ENCODE data around the gene ANAPC15. TPM values are rescaled to one million over a fixed set of nuclear protein-coding genes. Genes with fewer than 3 reads are reported as not detected.

Gene ANAPC15
- total and polyA plus RNA-seq, 2 donors (not counting 1 experiment from before 2014, with no cell fraction given): 24.8 to 97.2 TPM

- no peaks in the 10 kb centered on the region for H3K27me3 ChIP-seq (ENCODE audit: control insufficient read depth, insufficient read depth, low read length)
- peaks cover 2% of the 10 kb centered on the region for H3K36me3 ChIP-seq (ENCODE audit: control insufficient read depth, insufficient read depth, low read length)
- no peaks in the 10 kb centered on the region for H3K9me3 ChIP-seq (ENCODE audit: control insufficient read depth, insufficient read depth, low read depth, low read length)
- H3K4me1 ChIP-seq (ENCODE audit: control insufficient read depth, extremely low read depth, insufficient read depth, low read length): peaks cover 25% of the 10 kb centered on the region
- H3K27ac ChIP-seq (ENCODE audit: insufficient read depth, low read length): no peak overlapping the region
- no peak for TF ChIP-seq EZH2 (IDR thresholded peaks at IDR 0.05; ENCODE audit: low read length, missing control alignments)
- no peak for TF ChIP-seq CTCF (conservative IDR thresholded peaks at IDR 0.05 in 1 of 2, IDR thresholded peaks at IDR 0.05 in 1 of 2; ENCODE audit: low read depth in 1 of 2, low read length in 2 of 2)
- H3K4me3 ChIP-seq (replicated peaks in 1 of 4; ENCODE audit: control extremely low read depth in 1 of 4, insufficient read depth in 1 of 4, low read depth in 3 of 4, low read length in 4 of 4): no peak overlapping the region
- no peaks in the 10 kb centered on the region for H4K20me1 ChIP-seq (ENCODE audit: control insufficient read depth, extremely low read depth, insufficient read depth, low read length)
- H3K9ac ChIP-seq (ENCODE audit: insufficient read depth, low read length): no peak overlapping the region
- no peak overlapping the region for H3K4me2 ChIP-seq (ENCODE audit: extremely low read depth, insufficient read depth, low read length)
- DNase-seq (ENCODE audit: low read depth in 2 of 2): no peak
- H3K79me2 ChIP-seq (ENCODE audit: control insufficient read depth, insufficient read depth, low read length): peaks cover 50% of the 10 kb centered on the region
- no peak overlapping the region for H2AFZ ChIP-seq (ENCODE audit: low read length)
These were observed 45.2 kb downstream of the ANAPC15 start for GRCh38 chr11:72067266-72067665.

- Histone ChIP-seq H3K36me3 (ENCODE audit: control insufficient read depth, insufficient read depth, low read length) (peaks cover 2% of the 10 kb centered on the region), H3K9me3 (ENCODE audit: control insufficient read depth, insufficient read depth, low read depth, low read length) (no peaks in the 10 kb centered on the region), H3K4me3 (replicated peaks in 1 of 4; ENCODE audit: control extremely low read depth in 1 of 4, insufficient read depth in 1 of 4, low read depth in 3 of 4, low read length in 4 of 4) (no peak overlapping the region), H4K20me1 (ENCODE audit: control insufficient read depth, extremely low read depth, insufficient read depth, low read length) (no peaks in the 10 kb centered on the region), H3K4me1 (ENCODE audit: control insufficient read depth, extremely low read depth, insufficient read depth, low read length) (peaks cover 21% of the 10 kb centered on the region), H3K9ac (ENCODE audit: insufficient read depth, low read length) (no peak overlapping the region), H3K4me2 (ENCODE audit: extremely low read depth, insufficient read depth, low read length) (no peak overlapping the region), H3K27me3 (ENCODE audit: control insufficient read depth, insufficient read depth, low read length) (no peaks in the 10 kb centered on the region), H3K27ac (ENCODE audit: insufficient read depth, low read length) (no peak overlapping the region), H2AFZ (ENCODE audit: low read length) (no peak overlapping the region), H3K79me2 (ENCODE audit: control insufficient read depth, insufficient read depth, low read length) (peaks cover 47% of the 10 kb centered on the region)
- TF ChIP-seq CTCF (conservative IDR thresholded peaks at IDR 0.05 in 1 of 2, IDR thresholded peaks at IDR 0.05 in 1 of 2; ENCODE audit: low read depth in 1 of 2, low read length in 2 of 2) (no peak), EZH2 (IDR thresholded peaks at IDR 0.05; ENCODE audit: low read length, missing control alignments) (no peak)
- no peak for DNase-seq (ENCODE audit: low read depth in 2 of 2)
These were observed 45.6 kb downstream of the ANAPC15 start for GRCh38 chr11:72066855-72067254.

- Histone ChIP-seq H3K4me1 (ENCODE audit: control insufficient read depth, extremely low read depth, insufficient read depth, low read length) (no peaks in the 10 kb centered on the region), H4K20me1 (ENCODE audit: control insufficient read depth, extremely low read depth, insufficient read depth, low read length) (no peaks in the 10 kb centered on the region), H3K4me2 (ENCODE audit: extremely low read depth, insufficient read depth, low read length) (no peak overlapping the region), H3K4me3 (replicated peaks in 1 of 4; ENCODE audit: control extremely low read depth in 1 of 4, insufficient read depth in 1 of 4, low read depth in 3 of 4, low read length in 4 of 4) (no peak overlapping the region), H3K79me2 (ENCODE audit: control insufficient read depth, insufficient read depth, low read length) (peaks cover 8% of the 10 kb centered on the region), H2AFZ (ENCODE audit: low read length) (no peak overlapping the region), H3K9ac (ENCODE audit: insufficient read depth, low read length) (no peak overlapping the region), H3K27ac (ENCODE audit: insufficient read depth, low read length) (no peak overlapping the region), H3K27me3 (ENCODE audit: control insufficient read depth, insufficient read depth, low read length) (no peaks in the 10 kb centered on the region), H3K36me3 (ENCODE audit: control insufficient read depth, insufficient read depth, low read length) (no peaks in the 10 kb centered on the region), H3K9me3 (ENCODE audit: control insufficient read depth, insufficient read depth, low read depth, low read length) (no peaks in the 10 kb centered on the region)
- DNase-seq (ENCODE audit: low read depth in 2 of 2): no peak
- no peak for TF ChIP-seq EZH2 (IDR thresholded peaks at IDR 0.05; ENCODE audit: low read length, missing control alignments)
- no peak for TF ChIP-seq CTCF (conservative IDR thresholded peaks at IDR 0.05 in 1 of 2, IDR thresholded peaks at IDR 0.05 in 1 of 2; ENCODE audit: low read depth in 1 of 2, low read length in 2 of 2)
These were observed 50.6 kb downstream of the ANAPC15 start for GRCh38 chr11:72061739-72062396.

Other genes with a start within 250 kb of the ANAPC15 start
- not detected in 2 replicates for gene DEFB131B, start 234.2 kb downstream of the ANAPC15 start, total RNA-seq
- gene DEFB131B, start 234.2 kb downstream of the ANAPC15 start, polyA plus RNA-seq: not detected in 2 replicates
- 5.1 and 5.9 TPM in 2 replicates for gene XNDC1N, start 184.1 kb downstream of the ANAPC15 start, total RNA-seq
- 2.5 and 3.5 TPM in 2 replicates for gene XNDC1N, start 184.1 kb downstream of the ANAPC15 start, polyA plus RNA-seq
- 23.1 and 29.6 TPM in 2 replicates for gene RNF121, start 183.6 kb downstream of the ANAPC15 start, total RNA-seq
- 48.6 and 48.9 TPM in 2 replicates for gene RNF121, start 183.6 kb downstream of the ANAPC15 start, polyA plus RNA-seq
- 1.5 and 2.5 TPM in 2 replicates for gene IL18BP, start 113.8 kb downstream of the ANAPC15 start, total RNA-seq
- gene IL18BP, start 113.8 kb downstream of the ANAPC15 start, polyA plus RNA-seq: 2.5 and 5.3 TPM in 2 replicates
- 190 and 247 TPM in 2 replicates for gene NUMA1, start 32.2 kb downstream of the ANAPC15 start, total RNA-seq
- 59.0 and 61.6 TPM in 2 replicates for gene NUMA1, start 32.2 kb downstream of the ANAPC15 start, polyA plus RNA-seq
- 5.0 and 5.4 TPM in 2 replicates for gene LRRC51, start 31.8 kb downstream of the ANAPC15 start, total RNA-seq
- gene LRRC51, start 31.8 kb downstream of the ANAPC15 start, polyA plus RNA-seq: 6.9 and 8.9 TPM in 2 replicates
- gene LAMTOR1, start 9.4 kb downstream of the ANAPC15 start, total RNA-seq: 80.9 and 90.3 TPM in 2 replicates
- 137 and 183 TPM in 2 replicates for gene LAMTOR1, start 9.4 kb downstream of the ANAPC15 start, polyA plus RNA-seq
- gene TOMT, start 6.8 kb downstream of the ANAPC15 start, total RNA-seq: not detected in 2 replicates
- not detected in 2 replicates for gene TOMT, start 6.8 kb downstream of the ANAPC15 start, polyA plus RNA-seq
- gene FOLR3, start 23.0 kb upstream of the ANAPC15 start, total RNA-seq: 0.26 and 0.99 TPM in 2 replicates
- gene FOLR3, start 23.0 kb upstream of the ANAPC15 start, polyA plus RNA-seq: 1.4 TPM in 2 replicates
- not detected in 2 replicates for gene FOLR1, start 79.4 kb upstream of the ANAPC15 start, total RNA-seq
- gene FOLR1, start 79.4 kb upstream of the ANAPC15 start, polyA plus RNA-seq: 0.14 and 0.15 TPM in 2 replicates
- gene FOLR2, start 104.1 kb upstream of the ANAPC15 start, total RNA-seq: not detected in 2 replicates
- gene FOLR2, start 104.1 kb upstream of the ANAPC15 start, polyA plus RNA-seq: not detected in 2 replicates
- gene INPPL1, start 112.1 kb upstream of the ANAPC15 start, total RNA-seq: 62.9 and 102 TPM in 2 replicates
- 60.3 and 76.9 TPM in 2 replicates for gene INPPL1, start 112.1 kb upstream of the ANAPC15 start, polyA plus RNA-seq
- not detected in 2 replicates for gene PHOX2A, start 131.5 kb upstream of the ANAPC15 start, total RNA-seq
- gene PHOX2A, start 131.5 kb upstream of the ANAPC15 start, polyA plus RNA-seq: not detected in 2 replicates